ENCODE data around the gene CCDC137.

GRCh38 chr17:81644976-81645952, 21.3 kb upstream of the CCDC137 start:
- no peak for TF ChIP-seq CTCF (IDR thresholded peaks at IDR 0.05)
- no peak for TF ChIP-seq POLR2A (IDR thresholded peaks at IDR 0.05)
